Glomerular visceral epithelial cell (primary cell): ENCODE data around the gene GPR27.

Experiments
- DNase-seq: peaks from one replicate; pipeline ENCODE4 v3.0.0-alpha.2; 2016; ENCODE audit errors: extremely low spot score

The GPR27 gene

GRCh38 chr3:71785532-71786216, 32.0 kb downstream of the GPR27 start:
- DNase-seq: no peak

DNA sequence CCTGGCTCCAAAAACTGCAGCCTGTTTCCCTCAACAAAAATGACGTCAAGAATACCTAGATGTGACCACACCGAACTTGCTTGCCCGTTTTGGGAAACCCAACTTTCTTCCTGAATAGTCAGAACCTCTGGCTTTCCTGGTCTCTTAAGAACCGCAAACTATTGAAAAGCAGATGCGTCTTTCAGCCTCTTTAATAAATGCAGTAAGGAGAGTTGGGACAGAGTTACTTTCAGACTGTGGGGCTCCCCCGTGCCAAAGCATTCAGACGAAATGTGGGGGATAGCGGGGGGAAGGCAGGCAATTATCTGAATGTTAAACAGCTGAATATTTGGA, 32.5 kb downstream of the GPR27 start:
- no peak for DNase-seq

DNA sequence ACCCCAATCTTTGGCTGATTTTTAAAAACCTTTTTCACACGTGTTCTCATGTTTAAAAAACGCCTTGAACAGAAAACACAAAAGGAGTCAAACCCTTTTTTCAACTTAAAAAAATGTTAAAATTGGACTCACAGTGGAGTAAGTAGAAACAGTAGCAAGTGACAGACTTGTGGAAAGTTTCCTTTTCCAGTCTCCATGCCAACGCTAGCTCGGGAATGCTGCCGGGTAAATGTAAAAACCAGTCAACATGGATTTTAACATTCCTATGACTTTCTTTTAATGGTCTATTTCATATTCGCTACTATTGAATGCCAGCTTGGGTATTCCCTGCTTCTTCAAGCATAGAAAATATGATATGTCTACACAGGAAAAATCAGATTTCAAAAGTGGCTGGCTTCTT, 32.9 kb downstream of the GPR27 start:
- DNase-seq: no peak

DNA sequence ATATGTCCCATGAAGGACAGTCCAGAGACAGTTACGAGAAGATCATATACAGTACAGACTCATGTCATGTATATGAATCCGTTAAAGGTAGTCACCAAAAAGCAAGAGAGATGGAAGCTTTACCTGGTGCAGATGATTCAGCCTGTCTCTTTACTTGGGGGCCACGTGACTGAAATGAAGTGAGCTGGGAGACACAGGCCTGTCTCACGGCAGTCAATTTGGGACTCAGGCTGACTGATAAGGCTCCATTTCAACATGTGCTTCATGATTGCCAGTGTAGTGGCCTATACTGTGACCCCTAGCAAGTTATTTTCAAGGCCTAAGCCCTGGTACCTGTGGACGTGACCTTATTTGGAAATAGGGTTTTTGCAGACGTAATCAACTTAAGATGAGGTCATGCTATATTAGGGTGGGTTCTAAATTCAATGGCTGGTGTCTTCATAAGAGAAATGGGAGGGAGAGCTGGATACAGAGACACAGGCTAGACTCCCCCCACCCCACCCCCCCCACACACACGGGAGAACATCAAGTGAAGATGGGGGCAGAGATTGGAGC, 34.3 kb downstream of the GPR27 start:
- DNase-seq: no peak

- no peak for DNase-seq
Measured at GRCh38 chr3:71789922-71790321, 36.3 kb downstream of the GPR27 start.

DNA sequence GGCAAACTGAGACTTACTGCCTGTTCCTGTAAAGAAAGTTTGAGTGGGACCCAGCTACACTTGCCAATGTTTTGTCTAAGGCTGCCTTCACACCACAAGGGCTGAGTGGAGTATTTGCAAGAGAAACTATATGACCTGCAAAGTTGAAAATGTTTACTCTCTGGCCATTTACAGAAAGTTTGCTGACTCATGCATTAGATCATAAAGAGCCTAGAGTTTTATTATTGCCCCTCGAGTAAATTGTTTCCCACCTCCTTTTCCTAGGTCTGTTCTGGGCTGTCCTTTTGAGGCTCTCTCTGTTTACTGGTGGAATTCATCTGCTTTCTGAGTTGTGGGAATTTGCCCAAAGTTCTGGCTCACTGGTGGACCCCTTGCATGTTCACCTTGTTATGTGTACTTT, 38.0 kb downstream of the GPR27 start:
- no peak for DNase-seq

- no peak for DNase-seq
Measured at GRCh38 chr3:71796290-71796689, 42.6 kb downstream of the GPR27 start.

DNA sequence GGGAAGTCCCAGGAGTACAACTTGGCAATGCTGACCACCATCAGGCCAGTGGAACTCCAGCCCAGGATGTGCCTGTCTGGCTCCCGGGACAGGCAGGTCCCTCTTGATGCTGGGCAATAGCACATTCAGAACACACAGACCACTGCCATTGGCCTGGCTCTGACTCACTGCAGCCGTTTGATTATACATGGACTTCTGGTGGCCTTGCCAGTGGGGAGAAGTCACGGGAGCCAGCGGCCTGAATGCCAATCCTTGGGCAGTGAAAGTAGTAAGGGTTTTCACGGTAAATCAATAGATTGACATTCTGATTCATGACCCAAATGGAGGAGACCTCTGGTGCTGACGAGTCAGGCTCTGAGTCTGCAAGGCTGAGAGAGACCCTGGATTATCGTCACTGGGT, 43.8 kb downstream of the GPR27 start:
- no peak for DNase-seq

GRCh38 chr3:71800023-71800422, 46.4 kb downstream of the GPR27 start:
- DNase-seq: no peak

DNA sequence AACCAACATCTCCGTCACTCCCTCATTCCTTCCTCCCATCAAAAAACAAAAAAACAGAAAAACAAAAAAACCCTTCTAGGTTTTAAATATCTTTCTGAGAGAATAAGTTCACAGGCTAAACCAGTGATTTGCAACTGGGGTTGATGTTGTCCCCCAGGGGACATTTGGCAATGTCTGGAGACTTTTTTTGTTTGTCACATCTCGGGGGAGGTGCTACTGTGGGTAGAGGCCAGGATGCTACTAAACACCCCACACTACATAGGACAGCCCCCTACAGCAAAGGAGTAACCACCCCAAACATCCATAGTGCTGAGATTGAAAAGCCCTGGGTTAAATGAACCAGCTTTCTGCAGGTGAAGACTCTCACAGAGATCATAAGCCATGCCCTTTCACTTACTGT, 48.3 kb downstream of the GPR27 start:
- no peak for DNase-seq

- DNase-seq: no peak
Measured at GRCh38 chr3:71803248-71803647, 49.6 kb downstream of the GPR27 start.

- DNase-seq: no peak
Measured at GRCh38 chr3:71805199-71805598, 51.5 kb downstream of the GPR27 start.

- no peak for DNase-seq
Measured at GRCh38 chr3:71805691-71806090, 52.0 kb downstream of the GPR27 start.
